Activated CD8-positive, alpha-beta T cell treated with anti-CD3 and anti-CD28 coated beads for 36 hours (primary cell): ENCODE measurements around the gene USP24. TPM values are rescaled to one million over a fixed set of nuclear protein-coding genes. Genes with fewer than 3 reads are reported as not detected.

Source experiments
- ATAC-seq: fragments of 200-7000 bp; cut with Tn5 transposase; one replicate; pipeline ENCODE4 v1.10.0; 2021; ENCODE audit warnings: mild to moderate bottlenecking, moderate library complexity
- CTCF ChIA-PET: fragments of 350-600 bp; sonication (Branson Sonifier 250); formaldehyde crosslinking; loops from one replicate; lab custom pipeline; 2021; ENCODE audit warnings: antibody characterized with exemption; lab: Charles Lee
- POLR2A ChIA-PET: fragments of 350-600 bp; sonication (Branson Sonifier 250); formaldehyde crosslinking; loops from one replicate; lab custom pipeline; 2021; ENCODE audit warnings: antibody characterized with exemption; lab: Charles Lee
- DNase-seq: peaks from one replicate; pipeline ENCODE4 v3.0.0-alpha.2; 2020
- H3K27ac Mint-ChIP-seq: one replicate; pipeline ENCODE4 v1.8.0; 2021; ENCODE audit warnings: mild to moderate bottlenecking, mixed read lengths
- H3K27me3 Mint-ChIP-seq: one replicate; pipeline ENCODE4 v1.8.0; 2021; ENCODE audit warnings: mixed read lengths
- H3K36me3 Mint-ChIP-seq: one replicate; pipeline ENCODE4 v1.8.0; 2021; ENCODE audit warnings: low read depth, mixed read lengths
- H3K4me1 Mint-ChIP-seq: one replicate; pipeline ENCODE4 v1.8.0; 2021; ENCODE audit warnings: low read depth, mixed read lengths
- H3K4me3 Mint-ChIP-seq: one replicate; pipeline ENCODE4 v1.8.0; 2021; ENCODE audit warnings: mild to moderate bottlenecking, moderate library complexity, mixed read lengths
- H3K9me3 Mint-ChIP-seq: one replicate; pipeline ENCODE4 v1.8.0; 2021; ENCODE audit warnings: mixed read lengths
- intact Hi-C: fragments of 100-400 bp; cut with micrococcal nuclease; formaldehyde crosslinking; loops from one replicate; pipeline ENCODE4 v1.10.0; 2022
- total RNA-seq, 2 experiments: library from RNA; stranded (reverse); gene quantifications; one replicate each; pipeline ENCODE4 v1.2.3, GENCODE V29; 2021
- TF ChIP-seq, protein P1 (sequence below): fragments of 200-600 bp; IDR thresholded peaks from one replicate; pipeline ENCODE4 v1.8.0; 2022; ENCODE audit warnings: antibody characterized with exemption, mild to moderate bottlenecking

Gene USP24
- total RNA-seq, 2 experiments from 2014 or later = 39.4 to 47.0 TPM

DNA sequence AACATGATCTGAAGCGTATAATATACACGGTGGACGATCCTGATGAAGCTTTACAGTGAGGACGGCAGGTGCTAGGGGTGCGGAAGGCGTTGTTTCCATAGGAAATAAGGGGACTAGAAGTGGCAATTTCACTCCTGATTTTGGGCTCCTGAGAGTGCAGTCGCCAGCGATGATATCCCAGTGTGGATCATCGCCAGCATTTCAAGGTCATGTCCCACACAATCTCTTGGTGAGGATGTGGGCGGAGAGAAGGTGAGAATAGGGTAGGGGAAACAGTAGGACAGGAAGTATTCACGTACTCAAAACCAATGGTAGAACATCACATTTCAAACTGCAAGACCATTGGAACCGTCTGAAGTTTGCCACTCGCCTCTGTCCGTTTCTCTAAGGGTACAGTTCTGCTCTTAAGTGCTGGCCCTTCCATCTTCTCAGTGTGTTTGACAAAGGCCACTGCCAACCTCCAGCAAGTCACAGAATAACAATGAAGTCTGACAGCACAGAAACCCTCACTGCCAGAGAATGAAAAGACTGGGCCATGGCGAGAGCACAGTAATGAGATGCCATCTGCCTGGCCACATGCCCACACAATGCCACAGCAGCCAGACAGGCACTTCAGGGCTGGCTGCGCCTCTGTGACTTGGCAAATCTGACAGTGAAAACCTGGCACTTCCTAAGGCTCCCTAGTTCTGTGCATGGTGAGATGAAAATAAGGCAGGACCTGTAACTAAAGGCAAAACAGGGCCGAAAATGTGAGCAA is 148.0 kb downstream of the USP24 start:
- Mint-ChIP-seq H3K27me3 (no peaks in the 10 kb centered on the region), H3K27ac (peak overlapping the region; percentile 12), H3K36me3 (peaks cover 46% of the 10 kb centered on the region), H3K9me3 (no peaks in the 10 kb centered on the region), H3K4me3 (no peak overlapping the region), H3K4me1 (peaks cover 6% of the 10 kb centered on the region)
- intact Hi-C loops = no loop called here
- ChIA-PET POLR2A (no interaction called here), CTCF (interaction anchor here (1.8 kb wide), 1 partner anchor 71 kb away, joined by 5 read pairs; no protein-coding TSS in a partner anchor)
- no peak for DNase-seq
- TF ChIP-seq, protein P1, sequence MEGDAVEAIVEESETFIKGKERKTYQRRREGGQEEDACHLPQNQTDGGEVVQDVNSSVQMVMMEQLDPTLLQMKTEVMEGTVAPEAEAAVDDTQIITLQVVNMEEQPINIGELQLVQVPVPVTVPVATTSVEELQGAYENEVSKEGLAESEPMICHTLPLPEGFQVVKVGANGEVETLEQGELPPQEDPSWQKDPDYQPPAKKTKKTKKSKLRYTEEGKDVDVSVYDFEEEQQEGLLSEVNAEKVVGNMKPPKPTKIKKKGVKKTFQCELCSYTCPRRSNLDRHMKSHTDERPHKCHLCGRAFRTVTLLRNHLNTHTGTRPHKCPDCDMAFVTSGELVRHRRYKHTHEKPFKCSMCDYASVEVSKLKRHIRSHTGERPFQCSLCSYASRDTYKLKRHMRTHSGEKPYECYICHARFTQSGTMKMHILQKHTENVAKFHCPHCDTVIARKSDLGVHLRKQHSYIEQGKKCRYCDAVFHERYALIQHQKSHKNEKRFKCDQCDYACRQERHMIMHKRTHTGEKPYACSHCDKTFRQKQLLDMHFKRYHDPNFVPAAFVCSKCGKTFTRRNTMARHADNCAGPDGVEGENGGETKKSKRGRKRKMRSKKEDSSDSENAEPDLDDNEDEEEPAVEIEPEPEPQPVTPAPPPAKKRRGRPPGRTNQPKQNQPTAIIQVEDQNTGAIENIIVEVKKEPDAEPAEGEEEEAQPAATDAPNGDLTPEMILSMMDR = no peak
- no peak for ATAC-seq

DNA sequence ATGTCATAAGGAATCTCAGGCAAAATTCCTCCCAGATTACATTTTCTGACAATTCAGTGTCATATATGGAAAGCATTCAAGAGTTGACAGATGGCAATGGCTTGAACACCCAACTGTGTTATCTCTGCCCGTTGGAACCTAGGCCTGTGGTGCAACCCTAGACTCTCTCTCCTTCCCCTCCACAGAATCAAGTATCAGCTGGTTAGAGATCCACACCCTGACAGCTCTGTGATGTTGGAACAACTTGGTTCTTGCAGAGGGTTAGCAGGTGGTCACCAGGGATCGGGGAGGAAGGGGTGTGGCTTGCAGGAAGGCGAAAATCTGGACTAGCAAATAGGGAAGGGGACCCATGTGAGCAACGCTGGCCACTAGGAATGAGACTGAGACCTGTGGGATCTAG is 149.5 kb downstream of the USP24 start:
- peaks cover under 1% of the 10 kb centered on the region for H3K4me1 Mint-ChIP-seq
- no peaks in the 10 kb centered on the region for H3K27me3 Mint-ChIP-seq
- CTCF ChIA-PET = no interaction called here
- H3K4me3 Mint-ChIP-seq = no peak overlapping the region
- intact Hi-C loops = no loop called here
- TF ChIP-seq, protein P1 = no peak
- DNase-seq (no peak), ATAC-seq (no peak)
- POLR2A ChIA-PET = no interaction called here
- no peak overlapping the region for H3K27ac Mint-ChIP-seq
- peaks cover 35% of the 10 kb centered on the region for H3K36me3 Mint-ChIP-seq
- no peaks in the 10 kb centered on the region for H3K9me3 Mint-ChIP-seq

DNA sequence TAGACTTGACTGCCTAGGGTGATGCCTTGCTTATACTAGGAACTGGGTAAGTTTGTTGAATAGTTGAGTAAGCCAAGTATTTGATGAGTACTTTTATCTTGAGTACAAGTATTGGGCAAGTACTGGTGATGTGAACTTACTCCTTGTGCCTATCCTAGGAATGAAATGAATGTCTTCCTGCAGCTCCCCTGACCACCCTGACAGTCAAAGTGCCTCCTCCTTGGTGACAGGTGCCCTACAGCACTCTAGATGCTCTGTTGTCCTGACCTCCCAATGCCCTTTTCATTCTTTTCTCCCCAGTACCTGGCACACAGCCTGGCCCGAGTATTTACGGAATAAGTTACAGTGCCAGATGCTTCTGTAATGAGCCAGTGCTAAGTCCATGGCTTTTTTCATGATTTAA is 150.3 kb downstream of the USP24 start:
- intact Hi-C loops = no loop called here
- H3K27ac Mint-ChIP-seq = no peak overlapping the region

DNA sequence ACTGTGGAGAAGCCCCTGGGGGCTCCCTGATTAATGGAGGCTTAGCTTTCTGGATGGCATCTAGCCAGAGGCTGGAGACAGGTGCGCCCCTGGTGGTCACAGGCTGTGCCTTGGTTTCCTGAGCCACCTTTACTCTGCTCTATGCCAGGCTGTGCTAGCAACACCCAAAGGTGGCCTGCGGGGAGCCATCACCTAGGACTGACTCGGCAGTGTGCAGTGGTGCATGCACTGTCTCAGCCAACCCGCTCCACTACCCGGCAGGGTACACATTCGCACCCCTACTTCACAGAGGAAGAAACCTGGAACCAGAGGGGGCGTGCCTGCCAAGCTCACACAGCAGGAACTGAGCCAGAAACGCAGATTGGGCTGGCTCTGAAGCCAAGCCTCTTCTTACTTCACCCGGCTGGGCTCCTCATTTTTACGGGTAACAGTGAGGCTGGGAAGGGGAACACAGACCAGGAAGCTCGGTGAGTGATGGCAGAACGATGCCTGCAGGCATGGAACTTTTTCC is 151.0 kb downstream of the USP24 start:
- H3K36me3 Mint-ChIP-seq = peaks cover 21% of the 10 kb centered on the region
- H3K4me3 Mint-ChIP-seq = no peak overlapping the region
- peak; percentile 31 for ATAC-seq

More for the DNA sequence above, 150.3 kb downstream of the USP24 start:
- Mint-ChIP-seq H3K36me3 (peaks cover 27% of the 10 kb centered on the region), H3K4me1 (peaks cover 5% of the 10 kb centered on the region), H3K27me3 (no peaks in the 10 kb centered on the region), H3K9me3 (no peaks in the 10 kb centered on the region), H3K4me3 (no peak overlapping the region)
- ATAC-seq = no peak
- CTCF ChIA-PET = no interaction called here
- DNase-seq = no peak
- POLR2A ChIA-PET = interaction anchor here (1.5 kb wide), 1 partner anchor 9 kb away, joined by 4 read pairs; no protein-coding TSS in a partner anchor
- TF ChIP-seq, protein P1 = no peak

More for the DNA sequence above, 151.0 kb downstream of the USP24 start:
- H3K27me3 Mint-ChIP-seq = no peaks in the 10 kb centered on the region
- POLR2A ChIA-PET = interaction anchor here (1.5 kb wide), 1 partner anchor 9 kb away, joined by 4 read pairs; no protein-coding TSS in a partner anchor
- TF ChIP-seq, protein P1 = peak; percentile 18
- DNase-seq = peak; percentile 28
- intact Hi-C loops = no loop called here
- CTCF ChIA-PET = interaction anchor here (1.2 to 1.5 kb wide), 2 partner anchors 42 to 312 kb away, joined by 3 to 4 read pairs; no protein-coding TSS in a partner anchor
- H3K4me1 Mint-ChIP-seq = peaks cover 5% of the 10 kb centered on the region
- H3K9me3 Mint-ChIP-seq = no peaks in the 10 kb centered on the region
- no peak overlapping the region for H3K27ac Mint-ChIP-seq
